Kasumi-1 (cell line): ENCODE results near the gene ATCAY.

Experiments
- DNase-seq, 2 experiments: peaks; one replicate each; lab custom pipeline; 2025; lab: John Stamatoyannopoulos, UW

The ATCAY gene

GRCh38 chr19:3970313-3970807, 89.9 kb downstream of the ATCAY start:
- DNase-seq = no peak

- DNase-seq = peak; percentile 94 to 96
Observed at GRCh38 chr19:3970808-3971598, 90.5 kb downstream of the ATCAY start, which contains the start of gene DAPK3. DAPK3 (minus strand) TSS chr19:3971099; CDS start chr19:3969735, 1,364 bp downstream.

GRCh38 chr19:3975144-3975543, 94.7 kb downstream of the ATCAY start:
- no peak for DNase-seq

GRCh38 chr19:3975637-3976087, 95.2 kb downstream of the ATCAY start:
- no peak for DNase-seq

- no peak for DNase-seq
Observed at GRCh38 chr19:3976495-3977241, 96.2 kb downstream of the ATCAY start.
